K562 (cell line): ENCODE measurements around the gene NR3C2. TPM values are rescaled to one million over a fixed set of nuclear protein-coding genes. Genes with fewer than 3 reads are reported as not detected.

ENCODE experiments used
- ATAC-seq: fragments of 200-7000 bp; cut with Tn5 transposase; 3 replicates; pipeline ENCODE4 v1.9.1; 2020; ENCODE audit warnings: moderate library complexity
- BruUV-seq: library from RNA; stranded (reverse); fragments of 400-500 nt; replicated peaks from 2 replicates; lab custom pipeline; 2021; lab: Mats Ljungman, UMichigan
- CTCF ChIA-PET: fragments of 300-600 bp; formaldehyde crosslinking; extraction: SDS; loops from one replicate; lab custom pipeline; 2021; ENCODE audit warnings: low intra/inter-chr PET ratio; lab: Yijun Ruan, JAX
- POLR2A ChIA-PET: fragments of 300-600, 350-650 bp; sonication (Branson Sonifier 250); formaldehyde crosslinking; extraction: SDS; loops from one replicate; lab custom pipeline; 2021; ENCODE audit warnings: antibody characterized with exemption, inconsistent platforms; lab: Yijun Ruan, JAX
- DNase-seq, 4 experiments: peaks; one replicate each; pipeline versions ENCODE4 v3.0.0 to v3.0.0-alpha.2; 2011 to 2018; ENCODE audit warnings: low spot score in 3 of 4, mixed read lengths in 3 of 4; ENCODE audit errors: extremely low read depth in 1 of 4
- FAIRE-seq: peaks from 2 replicates; lab custom pipeline; 2011; peaks lifted over from hg19 to GRCh38; lab: Jason Lieb, UNC
- H2AFZ ChIP-seq: 2 replicates; pipeline ENCODE4 v1.6.0; 2011; ENCODE audit warnings: low read depth, low read length, control low read depth, inconsistent platforms
- H3K27ac ChIP-seq: fragments of 200-600 bp; 3 replicates; pipeline ENCODE4 v1.8.0; 2011; ENCODE audit warnings: low read depth, mild to moderate bottlenecking, control low read depth, inconsistent platforms, low read length, moderate library complexity, mixed read lengths; ENCODE audit errors: extremely low read depth
- H3K27me3 ChIP-seq, 2 experiments: fragments of 300-600 bp in 1 of 2; 2 replicates in 1 of 2; 3 replicates in 1 of 2; pipeline versions ENCODE4 v1.6.0 to v1.8.0; 2011; ENCODE audit warnings: inconsistent platforms in 2 of 2, low read length in 2 of 2, mild to moderate bottlenecking in 1 of 2, mixed read lengths in 1 of 2, moderate library complexity in 1 of 2; ENCODE audit not compliant: control insufficient read depth in 2 of 2, insufficient read depth in 2 of 2
- H3K36me3 ChIP-seq: fragments of 300-600 bp; 3 replicates; pipeline ENCODE4 v1.8.0; 2011; ENCODE audit warnings: mild to moderate bottlenecking, low read length, inconsistent platforms; ENCODE audit not compliant: control insufficient read depth, insufficient read depth
- H3K4me1 ChIP-seq, 2 experiments: fragments of 200-600 bp in 1 of 2; replicated peaks in 1 of 2; 2 replicates in 1 of 2; 3 replicates in 1 of 2; pipeline versions ENCODE4 v1.5.1 to v1.8.0; 2011; ENCODE audit warnings: inconsistent platforms in 2 of 2, low read length in 2 of 2, mild to moderate bottlenecking in 1 of 2, mixed read lengths in 1 of 2, moderate library complexity in 1 of 2; ENCODE audit not compliant: control insufficient read depth in 2 of 2, insufficient read depth in 2 of 2
- H3K4me2 ChIP-seq: 2 replicates; pipeline ENCODE4 v1.6.1; 2011; ENCODE audit warnings: low read length, control low read depth, inconsistent platforms, mixed read lengths; ENCODE audit not compliant: insufficient read depth
- H3K4me3 ChIP-seq: fragments of 200-600 bp; sonication (generic), shearing (Covaris generic); 2 replicates; pipeline ENCODE4 v1.5.1; 2016; ENCODE audit warnings: control low read depth, inconsistent platforms
- H3K79me2 ChIP-seq: fragments of 200-600 bp; 3 replicates; pipeline ENCODE4 v1.8.0; 2011; ENCODE audit warnings: low read length, inconsistent platforms; ENCODE audit not compliant: control insufficient read depth, insufficient read depth
- H3K9ac ChIP-seq, 2 experiments: 2 replicates each; pipeline versions ENCODE4 v1.6.0 to v1.6.1; 2011; ENCODE audit warnings: low read depth in 2 of 2, low read length in 2 of 2, control low read depth in 1 of 2, inconsistent platforms in 1 of 2, mild to moderate bottlenecking in 1 of 2, mixed read lengths in 1 of 2; ENCODE audit not compliant: insufficient read depth in 1 of 2
- H3K9me1 ChIP-seq: one replicate; pipeline ENCODE4 v1.6.0; 2011; ENCODE audit warnings: inconsistent platforms, mild to moderate bottlenecking, low read length, moderate library complexity; ENCODE audit not compliant: control insufficient read depth, insufficient read depth
- H3K9me3 ChIP-seq: replicated peaks from 2 replicates; pipeline ENCODE4 v1.5.1; 2011; ENCODE audit warnings: low read depth, low read length, inconsistent platforms; ENCODE audit not compliant: control insufficient read depth, insufficient read depth
- H4K20me1 ChIP-seq: replicated peaks from 2 replicates; pipeline ENCODE4 v1.6.1; 2011; ENCODE audit warnings: low read length, inconsistent platforms, mixed read lengths; ENCODE audit not compliant: control insufficient read depth, insufficient read depth
- CBX5 ChIP-seq: IDR thresholded peaks from 2 replicates; pipeline ENCODE4 v1.6.1; 2014; ENCODE audit warnings: low read depth, borderline replicate concordance
- CBX8 ChIP-seq: fragments of 200-600 bp; sonication (generic); IDR thresholded peaks from 2 replicates; pipeline ENCODE4 v1.6.1; 2012; ENCODE audit warnings: borderline replicate concordance, mixed run types, low read depth, mild to moderate bottlenecking, moderate library complexity, mixed read lengths, low read length, control low read depth, inconsistent platforms; ENCODE audit not compliant: poor library complexity, severe bottlenecking; ENCODE audit errors: extremely low read depth
- EZH2 ChIP-seq: IDR thresholded peaks from 2 replicates; pipeline ENCODE4 v1.6.1; 2012; ENCODE audit warnings: low read depth, mild to moderate bottlenecking, inconsistent platforms, low read length, borderline replicate concordance
- HDAC2 ChIP-seq: fragments of 450-650 bp; IDR thresholded peaks from 2 replicates; pipeline ENCODE4 v1.6.1; 2016; ENCODE audit warnings: mild to moderate bottlenecking
- HNRNPK ChIP-seq: fragments of 200-400 bp; formaldehyde crosslinking; IDR thresholded peaks from one replicate; pipeline ENCODE4 v1.6.1; 2018; ENCODE audit warnings: mild to moderate bottlenecking, low read depth, low read length; ENCODE audit not compliant: poor library complexity, severe bottlenecking
- NEUROD1 ChIP-seq: fragments of 150-350 bp; IDR thresholded peaks from 2 replicates; pipeline ENCODE4 v1.6.1; 2014; ENCODE audit warnings: borderline replicate concordance, low read length, low read depth; ENCODE audit not compliant: partially characterized antibody
- NR2F6 ChIP-seq: fragments of 450-650 bp; formaldehyde crosslinking; IDR thresholded peaks from 2 replicates; pipeline ENCODE4 v1.4.0; 2020; ENCODE audit warnings: mild to moderate bottlenecking
- ZSCAN32 ChIP-seq: fragments of 450-650 bp; formaldehyde crosslinking; IDR thresholded peaks from 2 replicates; pipeline ENCODE4 v1.4.0; 2020; ENCODE audit warnings: mild to moderate bottlenecking, moderate library complexity
- WGBS: fragments of 100-300 bp; shearing (Covaris generic); methylation state at CpG from one replicate; pipeline ENCODE4 v1.1.6; 2016; ENCODE audit warnings: low coverage, mixed read lengths; ENCODE audit not compliant: insufficient coverage; ENCODE audit errors: missing lambda C conversion rate; 5-methylcytosine and 5-hydroxymethylcytosine counted together
- in situ Hi-C: fragments of 300-500 bp; cut with MboI; formaldehyde crosslinking; loops from 4 replicates; pipeline ENCODE4 v1.15.0; 2018; ENCODE audit warnings: inconsistent platforms, mixed read lengths
- intact Hi-C: fragments of 100-400 bp; cut with micrococcal nuclease; formaldehyde crosslinking; loops from 2 replicates; pipeline ENCODE4 v1.14.2; 2022
- polyA plus RNA-seq, 8 experiments: library from polyadenylated mRNA; depleted of rRNA in 4 of 8; stranded (reverse) in 5 of 8; unstranded in 3 of 8; fragments of >200 nt; fragmentation: Nextera tagmentation in 2 of 8; fragmentation: Illumina TruSeq in 1 of 8; extraction: Ambion mirVana in 2 of 8; extraction: Trizol in 1 of 8; gene quantifications; 2 replicates each; pipeline versions ENCODE4 v1.2.1 to v1.2.3, GENCODE V29; 2011 to 2014; ENCODE audit warnings: inconsistent platforms in 1 of 8, missing spikeins in 1 of 8
- total RNA-seq, 7 experiments: library from RNA; depleted of rRNA in 6 of 7; stranded (reverse); fragments of >200 nt in 6 of 7; fragmentation: Illumina TruSeq in 2 of 7; extraction: Trizol in 2 of 7; gene quantifications; 2 replicates each; pipeline versions ENCODE4 v1.2.1 to v1.2.3, GENCODE V29; 2011 to 2021; ENCODE audit warnings: low replicate concordance in 1 of 7
- TF ChIP-seq, protein P1 (sequence below): sonication (generic); formaldehyde crosslinking; IDR thresholded peaks from 2 replicates; pipeline ENCODE4 v1.8.1; 2023; ENCODE audit warnings: mild to moderate bottlenecking, missing genetic modification reagents
- TF ChIP-seq, protein P2 (sequence below): IDR thresholded peaks from 3 replicates; pipeline ENCODE4 v1.6.1; 2011; ENCODE audit warnings: borderline replicate concordance, mild to moderate bottlenecking, moderate library complexity; ENCODE audit not compliant: insufficient read length; ENCODE audit errors: extremely low read depth
- TF ChIP-seq, protein P3 (sequence below): fragments of 450-650 bp; IDR thresholded peaks from 2 replicates; pipeline ENCODE4 v1.6.1; 2014; ENCODE audit warnings: low read depth, mild to moderate bottlenecking, moderate library complexity, borderline replicate concordance
- TF ChIP-seq, protein P4 (sequence below): sonication (generic); formaldehyde crosslinking; IDR thresholded peaks from 2 replicates; pipeline ENCODE4 v1.8.0; 2022; ENCODE audit warnings: mild to moderate bottlenecking, missing genetic modification reagents, borderline replicate concordance
- TF ChIP-seq, protein P5 (sequence below): sonication (generic); formaldehyde crosslinking; IDR thresholded peaks from 2 replicates; pipeline ENCODE4 v1.8.1; 2022; ENCODE audit warnings: missing genetic modification reagents

The NR3C2 gene
- total and polyA plus RNA-seq, 9 of the 15 experiments (the other 6 are each of a cell fraction or from before 2014, with no cell fraction given): 0.01 to 0.28 (median 0.16) TPM; not detected in 2

DNA sequence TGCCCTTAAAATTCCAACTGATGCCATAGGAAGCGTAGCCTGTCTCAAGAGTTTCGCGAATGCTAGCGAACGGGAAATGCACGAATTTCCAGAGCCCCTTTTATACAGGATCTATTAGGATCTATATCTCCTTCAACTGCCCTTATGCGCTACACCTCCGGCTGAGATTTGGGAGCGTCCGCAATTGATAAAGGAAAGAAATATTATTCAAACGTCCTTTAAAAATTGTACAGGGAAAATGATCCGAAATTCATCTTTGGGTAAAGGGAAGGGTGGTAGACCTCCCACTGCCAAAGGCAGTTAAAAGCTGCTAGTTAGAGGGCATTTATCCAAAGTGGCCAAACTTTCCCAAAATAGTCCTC is 609 bp downstream of the NR3C2 start:
- WGBS: 28% methylated on average over 12 of the region's 12 CpGs
- Histone ChIP-seq H3K27ac (no peak overlapping the region), H3K9me1 (no peaks in the 10 kb centered on the region), H3K4me3 (peak overlapping the region; percentile 71), H4K20me1 (no peaks in the 10 kb centered on the region), H3K4me1 (peaks cover 0 to 34% of the 10 kb centered on the region in 2 experiments; a peak in 2 of 5 replicates), H3K4me2 (peak overlapping the region; percentile 87), H3K9ac (no peak overlapping the region), H3K9me3 (no peaks in the 10 kb centered on the region), H3K36me3 (no peaks in the 10 kb centered on the region), H2AFZ (peak overlapping the region; percentile 90), H3K27me3 (peaks cover 0 to 8% of the 10 kb centered on the region in 2 experiments; a peak in 1 of 5 replicates), H3K79me2 (no peaks in the 10 kb centered on the region)
- intact Hi-C loops (no loop called here), in situ Hi-C loops (no loop called here)
- ChIA-PET POLR2A (no interaction called here), CTCF (no interaction called here)
- ATAC-seq: no peak
- no peak for DNase-seq
- BruUV-seq: no TSS peak
- FAIRE-seq: no peak
- TF ChIP-seq NR2F6 (CRISPR knock-in tag) (no peak), NEUROD1 (no peak), CBX8 (no peak), CBX5 (no peak), HNRNPK (no peak), ZSCAN32 (CRISPR knock-in tag) (no peak), EZH2 (no peak), HDAC2 (no peak)
- TF ChIP-seq, protein P1, sequence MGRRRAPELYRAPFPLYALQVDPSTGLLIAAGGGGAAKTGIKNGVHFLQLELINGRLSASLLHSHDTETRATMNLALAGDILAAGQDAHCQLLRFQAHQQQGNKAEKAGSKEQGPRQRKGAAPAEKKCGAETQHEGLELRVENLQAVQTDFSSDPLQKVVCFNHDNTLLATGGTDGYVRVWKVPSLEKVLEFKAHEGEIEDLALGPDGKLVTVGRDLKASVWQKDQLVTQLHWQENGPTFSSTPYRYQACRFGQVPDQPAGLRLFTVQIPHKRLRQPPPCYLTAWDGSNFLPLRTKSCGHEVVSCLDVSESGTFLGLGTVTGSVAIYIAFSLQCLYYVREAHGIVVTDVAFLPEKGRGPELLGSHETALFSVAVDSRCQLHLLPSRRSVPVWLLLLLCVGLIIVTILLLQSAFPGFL (CRISPR knock-in tag): no peak
- TF ChIP-seq, protein P2, sequence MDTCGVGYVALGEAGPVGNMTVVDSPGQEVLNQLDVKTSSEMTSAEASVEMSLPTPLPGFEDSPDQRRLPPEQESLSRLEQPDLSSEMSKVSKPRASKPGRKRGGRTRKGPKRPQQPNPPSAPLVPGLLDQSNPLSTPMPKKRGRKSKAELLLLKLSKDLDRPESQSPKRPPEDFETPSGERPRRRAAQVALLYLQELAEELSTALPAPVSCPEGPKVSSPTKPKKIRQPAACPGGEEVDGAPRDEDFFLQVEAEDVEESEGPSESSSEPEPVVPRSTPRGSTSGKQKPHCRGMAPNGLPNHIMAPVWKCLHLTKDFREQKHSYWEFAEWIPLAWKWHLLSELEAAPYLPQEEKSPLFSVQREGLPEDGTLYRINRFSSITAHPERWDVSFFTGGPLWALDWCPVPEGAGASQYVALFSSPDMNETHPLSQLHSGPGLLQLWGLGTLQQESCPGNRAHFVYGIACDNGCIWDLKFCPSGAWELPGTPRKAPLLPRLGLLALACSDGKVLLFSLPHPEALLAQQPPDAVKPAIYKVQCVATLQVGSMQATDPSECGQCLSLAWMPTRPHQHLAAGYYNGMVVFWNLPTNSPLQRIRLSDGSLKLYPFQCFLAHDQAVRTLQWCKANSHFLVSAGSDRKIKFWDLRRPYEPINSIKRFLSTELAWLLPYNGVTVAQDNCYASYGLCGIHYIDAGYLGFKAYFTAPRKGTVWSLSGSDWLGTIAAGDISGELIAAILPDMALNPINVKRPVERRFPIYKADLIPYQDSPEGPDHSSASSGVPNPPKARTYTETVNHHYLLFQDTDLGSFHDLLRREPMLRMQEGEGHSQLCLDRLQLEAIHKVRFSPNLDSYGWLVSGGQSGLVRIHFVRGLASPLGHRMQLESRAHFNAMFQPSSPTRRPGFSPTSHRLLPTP: no peak
- TF ChIP-seq, protein P3, sequence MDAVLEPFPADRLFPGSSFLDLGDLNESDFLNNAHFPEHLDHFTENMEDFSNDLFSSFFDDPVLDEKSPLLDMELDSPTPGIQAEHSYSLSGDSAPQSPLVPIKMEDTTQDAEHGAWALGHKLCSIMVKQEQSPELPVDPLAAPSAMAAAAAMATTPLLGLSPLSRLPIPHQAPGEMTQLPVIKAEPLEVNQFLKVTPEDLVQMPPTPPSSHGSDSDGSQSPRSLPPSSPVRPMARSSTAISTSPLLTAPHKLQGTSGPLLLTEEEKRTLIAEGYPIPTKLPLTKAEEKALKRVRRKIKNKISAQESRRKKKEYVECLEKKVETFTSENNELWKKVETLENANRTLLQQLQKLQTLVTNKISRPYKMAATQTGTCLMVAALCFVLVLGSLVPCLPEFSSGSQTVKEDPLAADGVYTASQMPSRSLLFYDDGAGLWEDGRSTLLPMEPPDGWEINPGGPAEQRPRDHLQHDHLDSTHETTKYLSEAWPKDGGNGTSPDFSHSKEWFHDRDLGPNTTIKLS: no peak
- TF ChIP-seq, protein P4, sequence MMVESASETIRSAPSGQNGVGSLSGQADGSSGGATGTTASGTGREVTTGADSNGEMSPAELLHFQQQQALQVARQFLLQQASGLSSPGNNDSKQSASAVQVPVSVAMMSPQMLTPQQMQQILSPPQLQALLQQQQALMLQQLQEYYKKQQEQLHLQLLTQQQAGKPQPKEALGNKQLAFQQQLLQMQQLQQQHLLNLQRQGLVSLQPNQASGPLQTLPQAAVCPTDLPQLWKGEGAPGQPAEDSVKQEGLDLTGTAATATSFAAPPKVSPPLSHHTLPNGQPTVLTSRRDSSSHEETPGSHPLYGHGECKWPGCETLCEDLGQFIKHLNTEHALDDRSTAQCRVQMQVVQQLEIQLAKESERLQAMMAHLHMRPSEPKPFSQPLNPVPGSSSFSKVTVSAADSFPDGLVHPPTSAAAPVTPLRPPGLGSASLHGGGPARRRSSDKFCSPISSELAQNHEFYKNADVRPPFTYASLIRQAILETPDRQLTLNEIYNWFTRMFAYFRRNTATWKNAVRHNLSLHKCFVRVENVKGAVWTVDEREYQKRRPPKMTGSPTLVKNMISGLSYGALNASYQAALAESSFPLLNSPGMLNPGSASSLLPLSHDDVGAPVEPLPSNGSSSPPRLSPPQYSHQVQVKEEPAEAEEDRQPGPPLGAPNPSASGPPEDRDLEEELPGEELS (CRISPR knock-in tag): no peak
- TF ChIP-seq, protein P5, sequence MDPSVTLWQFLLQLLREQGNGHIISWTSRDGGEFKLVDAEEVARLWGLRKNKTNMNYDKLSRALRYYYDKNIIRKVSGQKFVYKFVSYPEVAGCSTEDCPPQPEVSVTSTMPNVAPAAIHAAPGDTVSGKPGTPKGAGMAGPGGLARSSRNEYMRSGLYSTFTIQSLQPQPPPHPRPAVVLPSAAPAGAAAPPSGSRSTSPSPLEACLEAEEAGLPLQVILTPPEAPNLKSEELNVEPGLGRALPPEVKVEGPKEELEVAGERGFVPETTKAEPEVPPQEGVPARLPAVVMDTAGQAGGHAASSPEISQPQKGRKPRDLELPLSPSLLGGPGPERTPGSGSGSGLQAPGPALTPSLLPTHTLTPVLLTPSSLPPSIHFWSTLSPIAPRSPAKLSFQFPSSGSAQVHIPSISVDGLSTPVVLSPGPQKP (CRISPR knock-in tag): no peak
